ENCODE results near the gene PARD3B.

DNA sequence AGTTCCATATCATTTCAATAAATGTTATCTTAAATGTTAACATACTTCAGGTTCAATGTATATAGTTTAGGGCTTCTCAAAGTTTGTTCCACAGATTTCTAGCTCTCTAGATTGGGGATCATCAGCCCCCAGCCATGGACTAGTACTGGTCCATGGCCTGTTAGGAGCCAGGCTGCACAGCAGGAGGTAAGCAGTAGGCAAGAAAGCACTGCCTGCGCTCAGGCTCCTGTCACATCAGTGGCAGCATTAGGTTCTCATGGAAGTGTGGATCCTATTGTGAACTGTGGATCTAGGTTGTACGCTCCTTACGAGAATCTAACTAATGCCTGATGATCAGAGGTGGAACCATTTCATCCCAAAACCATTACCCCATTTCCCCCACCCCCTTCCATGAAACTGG is 531.1 kb downstream of the PARD3B start:
- TF ChIP-seq, protein P1, sequence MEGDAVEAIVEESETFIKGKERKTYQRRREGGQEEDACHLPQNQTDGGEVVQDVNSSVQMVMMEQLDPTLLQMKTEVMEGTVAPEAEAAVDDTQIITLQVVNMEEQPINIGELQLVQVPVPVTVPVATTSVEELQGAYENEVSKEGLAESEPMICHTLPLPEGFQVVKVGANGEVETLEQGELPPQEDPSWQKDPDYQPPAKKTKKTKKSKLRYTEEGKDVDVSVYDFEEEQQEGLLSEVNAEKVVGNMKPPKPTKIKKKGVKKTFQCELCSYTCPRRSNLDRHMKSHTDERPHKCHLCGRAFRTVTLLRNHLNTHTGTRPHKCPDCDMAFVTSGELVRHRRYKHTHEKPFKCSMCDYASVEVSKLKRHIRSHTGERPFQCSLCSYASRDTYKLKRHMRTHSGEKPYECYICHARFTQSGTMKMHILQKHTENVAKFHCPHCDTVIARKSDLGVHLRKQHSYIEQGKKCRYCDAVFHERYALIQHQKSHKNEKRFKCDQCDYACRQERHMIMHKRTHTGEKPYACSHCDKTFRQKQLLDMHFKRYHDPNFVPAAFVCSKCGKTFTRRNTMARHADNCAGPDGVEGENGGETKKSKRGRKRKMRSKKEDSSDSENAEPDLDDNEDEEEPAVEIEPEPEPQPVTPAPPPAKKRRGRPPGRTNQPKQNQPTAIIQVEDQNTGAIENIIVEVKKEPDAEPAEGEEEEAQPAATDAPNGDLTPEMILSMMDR (IDR thresholded peaks at IDR 0.05; ENCODE audit: insufficient read depth, low read length): no peak
- TF ChIP-seq GABPA (IDR thresholded peaks at IDR 0.05; ENCODE audit: low read depth): no peak
- TF ChIP-seq, protein P2, sequence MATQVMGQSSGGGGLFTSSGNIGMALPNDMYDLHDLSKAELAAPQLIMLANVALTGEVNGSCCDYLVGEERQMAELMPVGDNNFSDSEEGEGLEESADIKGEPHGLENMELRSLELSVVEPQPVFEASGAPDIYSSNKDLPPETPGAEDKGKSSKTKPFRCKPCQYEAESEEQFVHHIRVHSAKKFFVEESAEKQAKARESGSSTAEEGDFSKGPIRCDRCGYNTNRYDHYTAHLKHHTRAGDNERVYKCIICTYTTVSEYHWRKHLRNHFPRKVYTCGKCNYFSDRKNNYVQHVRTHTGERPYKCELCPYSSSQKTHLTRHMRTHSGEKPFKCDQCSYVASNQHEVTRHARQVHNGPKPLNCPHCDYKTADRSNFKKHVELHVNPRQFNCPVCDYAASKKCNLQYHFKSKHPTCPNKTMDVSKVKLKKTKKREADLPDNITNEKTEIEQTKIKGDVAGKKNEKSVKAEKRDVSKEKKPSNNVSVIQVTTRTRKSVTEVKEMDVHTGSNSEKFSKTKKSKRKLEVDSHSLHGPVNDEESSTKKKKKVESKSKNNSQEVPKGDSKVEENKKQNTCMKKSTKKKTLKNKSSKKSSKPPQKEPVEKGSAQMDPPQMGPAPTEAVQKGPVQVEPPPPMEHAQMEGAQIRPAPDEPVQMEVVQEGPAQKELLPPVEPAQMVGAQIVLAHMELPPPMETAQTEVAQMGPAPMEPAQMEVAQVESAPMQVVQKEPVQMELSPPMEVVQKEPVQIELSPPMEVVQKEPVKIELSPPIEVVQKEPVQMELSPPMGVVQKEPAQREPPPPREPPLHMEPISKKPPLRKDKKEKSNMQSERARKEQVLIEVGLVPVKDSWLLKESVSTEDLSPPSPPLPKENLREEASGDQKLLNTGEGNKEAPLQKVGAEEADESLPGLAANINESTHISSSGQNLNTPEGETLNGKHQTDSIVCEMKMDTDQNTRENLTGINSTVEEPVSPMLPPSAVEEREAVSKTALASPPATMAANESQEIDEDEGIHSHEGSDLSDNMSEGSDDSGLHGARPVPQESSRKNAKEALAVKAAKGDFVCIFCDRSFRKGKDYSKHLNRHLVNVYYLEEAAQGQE (IDR thresholded peaks at IDR 0.05; ENCODE audit: insufficient replicate concordance, low read depth): no peak
- no peak for TF ChIP-seq POLR2AphosphoS5 (IDR thresholded peaks at IDR 0.05; ENCODE audit: low read depth)
- TF ChIP-seq SPI1 (IDR thresholded peaks at IDR 0.05; ENCODE audit: borderline replicate concordance, low read depth): no peak
